ENCODE measurements around the gene MBD5.

DNA sequence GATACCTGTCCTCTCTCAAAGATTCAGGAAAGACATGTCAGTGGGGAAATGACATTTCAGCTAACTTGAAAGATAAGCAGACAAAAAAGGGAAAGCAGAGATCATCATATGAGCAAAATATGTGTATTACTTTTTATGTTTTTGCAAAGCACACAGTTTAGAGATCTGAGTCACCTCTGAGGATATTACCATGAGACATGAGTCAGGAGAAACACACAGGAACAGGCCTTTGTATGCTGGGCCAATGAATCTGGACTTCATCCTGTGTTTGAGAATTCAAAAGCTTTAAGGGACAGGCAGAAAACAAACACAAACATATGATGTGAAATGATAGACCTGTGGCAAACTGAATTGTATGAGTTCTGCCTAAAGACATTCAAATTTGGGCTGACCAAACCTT is 317.6 kb downstream of the MBD5 start:
- TF ChIP-seq, protein P1, sequence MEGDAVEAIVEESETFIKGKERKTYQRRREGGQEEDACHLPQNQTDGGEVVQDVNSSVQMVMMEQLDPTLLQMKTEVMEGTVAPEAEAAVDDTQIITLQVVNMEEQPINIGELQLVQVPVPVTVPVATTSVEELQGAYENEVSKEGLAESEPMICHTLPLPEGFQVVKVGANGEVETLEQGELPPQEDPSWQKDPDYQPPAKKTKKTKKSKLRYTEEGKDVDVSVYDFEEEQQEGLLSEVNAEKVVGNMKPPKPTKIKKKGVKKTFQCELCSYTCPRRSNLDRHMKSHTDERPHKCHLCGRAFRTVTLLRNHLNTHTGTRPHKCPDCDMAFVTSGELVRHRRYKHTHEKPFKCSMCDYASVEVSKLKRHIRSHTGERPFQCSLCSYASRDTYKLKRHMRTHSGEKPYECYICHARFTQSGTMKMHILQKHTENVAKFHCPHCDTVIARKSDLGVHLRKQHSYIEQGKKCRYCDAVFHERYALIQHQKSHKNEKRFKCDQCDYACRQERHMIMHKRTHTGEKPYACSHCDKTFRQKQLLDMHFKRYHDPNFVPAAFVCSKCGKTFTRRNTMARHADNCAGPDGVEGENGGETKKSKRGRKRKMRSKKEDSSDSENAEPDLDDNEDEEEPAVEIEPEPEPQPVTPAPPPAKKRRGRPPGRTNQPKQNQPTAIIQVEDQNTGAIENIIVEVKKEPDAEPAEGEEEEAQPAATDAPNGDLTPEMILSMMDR (conservative IDR thresholded peaks at IDR 0.05): no peak
- no peak for TF ChIP-seq ZFX (IDR thresholded peaks at IDR 0.05)
